ENCODE measurements around the gene KNL1.

GRCh38 chr15:40691737-40692136, 97.7 kb downstream of the KNL1 start:
- TF ChIP-seq, protein P1, sequence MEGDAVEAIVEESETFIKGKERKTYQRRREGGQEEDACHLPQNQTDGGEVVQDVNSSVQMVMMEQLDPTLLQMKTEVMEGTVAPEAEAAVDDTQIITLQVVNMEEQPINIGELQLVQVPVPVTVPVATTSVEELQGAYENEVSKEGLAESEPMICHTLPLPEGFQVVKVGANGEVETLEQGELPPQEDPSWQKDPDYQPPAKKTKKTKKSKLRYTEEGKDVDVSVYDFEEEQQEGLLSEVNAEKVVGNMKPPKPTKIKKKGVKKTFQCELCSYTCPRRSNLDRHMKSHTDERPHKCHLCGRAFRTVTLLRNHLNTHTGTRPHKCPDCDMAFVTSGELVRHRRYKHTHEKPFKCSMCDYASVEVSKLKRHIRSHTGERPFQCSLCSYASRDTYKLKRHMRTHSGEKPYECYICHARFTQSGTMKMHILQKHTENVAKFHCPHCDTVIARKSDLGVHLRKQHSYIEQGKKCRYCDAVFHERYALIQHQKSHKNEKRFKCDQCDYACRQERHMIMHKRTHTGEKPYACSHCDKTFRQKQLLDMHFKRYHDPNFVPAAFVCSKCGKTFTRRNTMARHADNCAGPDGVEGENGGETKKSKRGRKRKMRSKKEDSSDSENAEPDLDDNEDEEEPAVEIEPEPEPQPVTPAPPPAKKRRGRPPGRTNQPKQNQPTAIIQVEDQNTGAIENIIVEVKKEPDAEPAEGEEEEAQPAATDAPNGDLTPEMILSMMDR (conservative IDR thresholded peaks at IDR 0.05), result no peak
- TF ChIP-seq EZH2 (IDR thresholded peaks at IDR 0.05; ENCODE audit: low read depth), result no peak

Data from PC-9 (cell line).